Medulla oblongata (tissue), 1 donor: ENCODE data around the gene LASP1.

ENCODE experiments used
- DNase-seq: peaks from one replicate; pipeline ENCODE4 v3.0.0-alpha.2; 2015; ENCODE audit errors: extremely low spot score

The LASP1 gene

DNA sequence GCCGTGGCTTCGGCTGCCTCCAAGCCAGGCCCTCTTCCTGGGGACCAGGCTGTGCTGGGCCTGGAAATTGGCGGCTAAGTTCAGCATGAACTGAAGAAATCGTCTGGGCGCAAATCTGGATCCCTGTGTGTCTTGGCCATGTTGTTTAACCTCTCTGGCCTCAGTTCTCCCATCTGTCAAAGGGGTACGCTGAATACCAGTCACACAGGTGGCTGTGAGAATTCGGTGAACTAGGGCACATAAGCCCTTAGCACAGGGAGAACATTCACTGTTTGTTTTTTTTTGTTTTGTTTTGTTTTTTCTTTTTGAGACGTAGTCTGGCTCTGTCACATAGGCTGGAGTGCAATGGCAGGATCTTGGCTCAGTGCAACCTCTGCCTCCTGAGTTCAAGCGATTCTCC lies 19.0 kb downstream of the LASP1 start:
- DNase-seq = no peak

- DNase-seq = no peak
These were observed 20.0 kb downstream of the LASP1 start for GRCh38 chr17:38889745-38890409.

DNA sequence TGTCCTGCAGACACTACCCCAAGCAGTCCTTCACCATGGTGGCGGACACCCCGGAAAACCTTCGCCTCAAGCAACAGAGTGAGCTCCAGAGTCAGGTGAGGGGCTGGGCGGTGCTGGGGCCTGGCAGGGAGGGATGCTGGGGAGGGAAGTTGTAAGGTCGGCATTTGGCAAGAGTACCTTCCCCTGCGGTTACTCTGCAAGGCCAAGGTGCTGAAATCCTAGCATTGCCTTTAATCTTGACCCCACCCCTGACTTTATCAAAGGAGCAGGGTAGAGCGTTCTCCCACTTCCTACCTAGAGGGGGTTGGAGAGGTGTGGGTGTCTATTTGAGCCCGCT lies 20.5 kb downstream of the LASP1 start:
- DNase-seq = no peak

GRCh38 chr17:38891441-38891840 lies 21.6 kb downstream of the LASP1 start:
- no peak for DNase-seq

GRCh38 chr17:38892083-38892482 lies 22.2 kb downstream of the LASP1 start:
- no peak for DNase-seq

GRCh38 chr17:38892620-38893019 lies 22.8 kb downstream of the LASP1 start:
- DNase-seq = no peak

DNA sequence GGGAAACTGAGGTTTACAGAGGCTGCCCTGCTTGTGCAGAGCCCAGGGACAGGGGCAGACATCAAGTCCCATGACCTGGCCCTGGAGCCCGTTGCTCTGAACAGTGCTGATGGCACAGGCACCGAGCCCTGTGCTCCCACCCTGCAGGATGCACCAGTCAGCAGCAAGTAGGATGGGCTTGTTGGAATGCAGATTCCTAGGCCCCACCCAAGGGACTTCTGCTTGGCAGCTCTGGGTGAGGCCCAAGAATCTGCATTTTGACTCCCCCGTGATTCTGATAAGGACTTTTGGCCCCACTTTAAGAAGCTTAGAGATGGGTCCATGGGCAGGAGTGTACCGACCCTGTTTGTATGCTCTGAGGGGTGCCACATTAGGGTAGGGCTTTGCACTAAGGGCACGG lies 23.3 kb downstream of the LASP1 start:
- DNase-seq = no peak

DNA sequence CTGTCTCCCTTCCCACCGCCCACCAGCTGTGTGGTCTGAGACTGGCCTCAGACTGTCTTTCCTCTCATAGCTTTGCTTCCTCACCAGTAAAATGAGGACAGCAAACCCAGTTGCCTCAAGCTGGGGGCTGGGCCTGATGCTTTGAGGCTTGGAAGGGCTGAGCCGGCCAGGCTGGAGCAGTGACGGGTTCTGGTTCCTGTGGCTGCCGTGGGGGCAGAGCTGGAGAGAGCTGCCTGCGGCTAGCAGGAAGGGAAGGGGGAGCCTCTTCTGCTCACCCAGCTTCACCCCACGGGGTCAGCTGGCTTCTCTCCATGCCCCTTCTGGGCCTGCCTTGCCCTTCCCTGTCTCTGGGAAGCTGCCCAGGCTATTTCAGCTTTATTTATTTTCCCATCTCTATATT lies 23.7 kb downstream of the LASP1 start:
- DNase-seq = peak; percentile 59

DNA sequence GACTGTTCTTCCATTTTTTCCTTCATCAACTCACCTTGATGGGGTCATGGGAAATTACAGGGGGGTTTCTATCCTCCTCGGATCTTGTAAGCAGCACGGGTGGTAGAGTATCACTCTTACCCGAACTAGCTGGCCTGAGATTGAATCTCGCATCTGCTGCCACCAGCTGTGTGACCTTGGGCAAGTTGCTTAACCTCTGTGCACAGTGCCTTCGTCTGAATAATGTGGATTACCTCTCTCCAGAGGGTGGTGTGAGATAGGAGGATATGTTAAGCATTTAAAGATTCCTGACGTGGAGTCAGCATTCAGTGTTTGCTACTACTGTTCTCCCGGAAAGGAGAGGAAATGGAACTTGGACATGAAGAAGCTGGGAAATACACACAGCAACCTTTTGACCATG lies 24.4 kb downstream of the LASP1 start:
- no peak for DNase-seq

- no peak for DNase-seq
These were observed 26.6 kb downstream of the LASP1 start for GRCh38 chr17:38896346-38896954.

DNA sequence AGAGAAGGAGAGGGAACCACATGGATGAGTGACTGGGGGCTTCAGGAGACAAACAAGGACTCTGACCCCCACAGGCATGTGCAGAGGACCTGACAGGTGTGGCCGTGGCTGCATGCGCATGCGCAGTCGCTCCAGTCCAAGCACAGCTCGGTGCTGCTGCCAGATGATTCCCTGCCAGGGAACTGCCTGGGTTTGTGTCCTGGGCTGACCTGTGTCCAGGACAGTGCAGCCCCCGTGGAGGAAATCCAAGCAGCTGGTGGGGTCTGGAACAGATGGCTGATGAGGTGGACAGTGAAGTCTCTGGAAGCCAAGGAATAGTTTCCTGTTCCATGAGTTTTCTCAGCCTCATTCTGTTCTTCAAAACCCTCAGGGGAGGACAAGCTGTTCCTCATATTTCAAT lies 27.3 kb downstream of the LASP1 start:
- DNase-seq = no peak

GRCh38 chr17:38897671-38898290 lies 27.9 kb downstream of the LASP1 start:
- peak; percentile 66 for DNase-seq

- no peak for DNase-seq
These were observed 28.4 kb downstream of the LASP1 start for GRCh38 chr17:38898291-38898679.

DNA sequence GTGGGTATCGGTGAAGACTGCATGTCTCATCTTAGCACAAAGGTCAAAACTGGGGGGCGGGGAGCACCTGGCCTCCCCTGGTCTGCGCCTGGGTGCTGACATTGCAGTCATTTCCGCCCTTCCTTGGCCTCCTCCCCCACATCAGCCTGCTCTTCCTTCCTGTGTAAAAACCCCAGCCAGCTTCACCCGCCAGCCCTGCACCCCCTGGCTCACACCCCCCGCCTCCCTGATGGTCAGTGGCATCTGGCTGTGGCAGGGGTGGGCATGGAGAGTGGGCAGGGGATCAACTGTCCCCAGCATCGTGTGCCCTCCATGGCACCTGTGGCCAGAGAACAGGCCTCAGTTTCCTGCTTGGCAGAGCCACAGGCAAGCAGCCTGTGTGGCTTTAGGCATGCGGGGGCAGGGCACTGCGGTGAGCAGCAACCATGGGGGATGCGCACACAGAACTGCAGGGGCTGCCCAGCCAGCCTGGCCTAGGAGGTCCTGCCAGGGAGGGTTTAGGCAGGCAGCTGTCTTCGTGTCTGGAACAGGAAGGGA lies 29.0 kb downstream of the LASP1 start:
- no peak for DNase-seq

DNA sequence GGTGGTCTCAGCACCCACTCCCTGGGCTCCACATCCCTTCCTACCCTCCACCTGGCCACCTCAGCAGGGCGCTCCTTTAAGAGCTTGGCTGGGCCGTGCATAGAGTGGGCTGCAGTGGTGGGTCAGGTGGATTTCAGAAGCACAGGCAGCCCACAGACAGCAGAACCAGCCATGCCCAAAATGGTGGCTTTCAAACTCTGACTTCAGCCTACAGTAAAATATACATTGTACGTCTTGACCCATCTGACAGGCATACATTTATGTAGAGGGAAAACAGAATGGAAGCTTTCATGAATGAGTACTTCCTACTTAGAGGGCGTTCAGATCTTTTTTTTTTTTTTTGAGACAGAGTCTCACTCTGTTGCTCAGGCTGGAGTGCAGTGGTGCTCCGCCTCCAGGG lies 29.6 kb downstream of the LASP1 start:
- DNase-seq = no peak

- peak; percentile 42 for DNase-seq
These were observed 31.3 kb downstream of the LASP1 start for GRCh38 chr17:38900978-38901656.

DNA sequence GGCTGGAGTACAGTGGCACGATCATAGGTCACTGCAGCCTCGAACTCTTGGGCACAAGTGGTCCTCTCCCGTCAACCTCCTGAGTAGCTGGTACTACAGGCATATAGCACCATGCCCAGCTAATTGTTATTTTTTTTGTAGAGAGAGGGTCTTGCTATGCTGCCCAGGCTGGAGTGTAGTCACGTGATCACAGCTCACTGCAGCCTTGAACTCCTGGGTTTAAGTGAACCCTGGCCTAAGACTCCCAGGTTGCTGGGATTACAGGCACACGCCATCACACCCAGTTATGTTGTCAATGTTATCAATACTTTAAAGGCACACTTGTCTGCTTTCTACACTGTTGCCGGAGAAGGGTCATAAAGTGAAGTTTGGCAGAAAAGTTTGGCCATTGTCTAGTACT lies 33.5 kb downstream of the LASP1 start:
- no peak for DNase-seq

- DNase-seq = no peak
These were observed 35.0 kb downstream of the LASP1 start for GRCh38 chr17:38904892-38905291.

GRCh38 chr17:38905375-38905774 lies 35.5 kb downstream of the LASP1 start:
- no peak for DNase-seq

DNA sequence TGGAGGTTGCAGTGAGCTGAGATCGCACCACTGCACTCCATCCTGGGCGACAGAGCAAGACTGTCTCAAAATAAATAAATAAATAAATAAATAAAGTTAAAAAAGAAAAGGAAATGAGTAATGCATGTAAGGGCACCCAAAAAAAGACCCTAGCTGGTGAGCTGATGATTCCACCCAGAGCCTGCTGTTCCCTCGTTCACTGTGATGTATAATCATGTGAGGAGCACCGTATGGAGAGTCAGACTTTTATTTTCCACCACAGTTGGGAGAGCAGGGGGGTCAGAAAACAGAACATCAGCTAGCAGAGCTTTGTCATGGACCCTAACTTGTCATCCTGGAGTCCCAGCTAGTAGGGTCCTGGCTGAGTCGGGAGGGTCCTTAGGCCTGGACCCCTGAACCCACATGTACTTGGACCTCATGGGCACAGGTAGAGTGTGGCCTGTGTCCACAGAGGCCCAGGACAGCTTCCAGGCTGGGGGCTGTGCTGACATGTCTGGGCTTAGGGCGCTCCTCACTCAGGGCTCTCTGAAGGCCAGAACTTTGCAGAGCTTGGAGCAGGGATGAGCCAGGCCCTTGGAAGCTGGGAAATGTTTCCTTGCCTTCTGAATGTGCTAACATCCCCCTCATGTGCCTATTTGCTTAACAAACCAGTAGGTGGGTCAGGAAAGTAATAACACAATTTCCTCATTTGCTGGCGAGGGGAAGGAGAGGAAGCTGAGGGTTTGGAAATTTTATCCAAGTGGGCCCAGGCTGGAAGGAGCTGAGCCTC lies 36.8 kb downstream of the LASP1 start:
- DNase-seq = no peak

DNA sequence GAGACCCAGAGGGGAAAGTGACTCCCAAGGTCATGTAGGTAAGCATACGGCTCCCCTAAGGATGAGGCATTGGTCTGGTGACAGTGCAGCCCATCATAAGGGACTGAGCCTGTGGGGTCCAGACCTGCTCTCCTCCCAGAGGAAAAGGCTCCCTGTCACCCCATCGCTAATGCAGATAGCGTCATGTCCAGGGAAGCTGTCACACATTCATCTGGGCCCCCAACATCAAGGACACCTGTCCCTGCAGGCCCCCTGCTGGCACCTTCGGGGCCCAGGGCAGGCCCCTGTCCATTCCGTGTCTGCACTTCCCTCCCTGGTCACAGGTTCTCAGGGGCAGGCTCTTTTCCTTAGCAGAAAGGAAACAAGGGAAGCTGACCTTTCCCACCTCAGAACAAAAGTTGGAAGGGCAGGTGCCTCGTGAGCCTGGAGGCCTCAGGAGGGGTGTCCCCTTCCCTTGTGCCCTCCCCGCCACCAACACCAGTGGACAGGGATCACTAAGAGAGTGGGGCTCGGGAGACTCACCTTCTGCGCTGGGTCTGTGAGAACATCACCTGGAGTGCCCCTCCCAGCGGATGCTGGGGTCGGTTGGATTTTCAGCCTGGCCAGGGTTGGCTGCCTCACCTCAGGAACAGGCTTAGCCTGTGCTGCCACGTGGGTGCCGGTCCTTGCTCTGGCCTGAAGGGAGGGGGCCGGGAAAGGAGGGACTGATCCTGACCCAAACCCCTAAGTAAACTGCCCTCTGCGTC lies 38.2 kb downstream of the LASP1 start:
- DNase-seq = no peak
